GM23338 (cell line): ENCODE results near the gene SGO2.

Experiments
- CREB1 ChIP-seq: fragments of 250-450 bp; sonication (Bioruptor Pico); IDR thresholded peaks from 2 replicates; pipeline ENCODE4 v1.5.0; 2020; ENCODE audit warnings: low read depth, mild to moderate bottlenecking, moderate library complexity
- CTCF ChIP-seq, 2 experiments: fragments of 200-600 bp in 1 of 2; sonication (generic) in 1 of 2; conservative IDR thresholded peaks; 2 replicates each; pipeline versions ENCODE4 v1.5.1 to v1.6.1; 2016 to 2017; ENCODE audit warnings: antibody characterized with exemption in 2 of 2, low read depth in 2 of 2, mild to moderate bottlenecking in 2 of 2, moderate library complexity in 1 of 2
- ETS1 ChIP-seq: IDR thresholded peaks from 2 replicates; pipeline ENCODE4 v1.6.1; 2016; ENCODE audit warnings: antibody characterized with exemption
- EZH2 ChIP-seq: fragments of 200-600 bp; sonication (generic); IDR thresholded peaks from one replicate; pipeline ENCODE4 v1.8.0; 2017; ENCODE audit warnings: antibody characterized with exemption, mild to moderate bottlenecking, low read depth; ENCODE audit not compliant: unreplicated experiment
- EZH2phosphoT487 ChIP-seq: fragments of 200-600 bp; sonication (generic); IDR thresholded peaks from one replicate; pipeline ENCODE4 v1.8.1; 2018; ENCODE audit warnings: antibody characterized with exemption; ENCODE audit not compliant: unreplicated experiment
- POLR2AphosphoS5 ChIP-seq: IDR thresholded peaks from 2 replicates; pipeline ENCODE4 v1.6.1; 2016; ENCODE audit warnings: antibody characterized with exemption, low read depth
- REST ChIP-seq: IDR thresholded peaks from one replicate; pipeline ENCODE4 v1.6.1; 2018; ENCODE audit warnings: antibody characterized with exemption; ENCODE audit not compliant: unreplicated experiment

GRCh38 chr2:200624026-200624425, 98.0 kb downstream of the SGO2 start:
- TF ChIP-seq CTCF (conservative IDR thresholded peaks at IDR 0.05; ENCODE audit: low read depth in 2 of 2): no peak
- no peak for TF ChIP-seq REST
- no peak for TF ChIP-seq POLR2AphosphoS5
- TF ChIP-seq EZH2: no peak
- TF ChIP-seq ETS1: no peak
- TF ChIP-seq EZH2phosphoT487: no peak
- no peak for TF ChIP-seq CREB1 (CRISPR knock-in tag)
